Smooth muscle cell (in vitro differentiated cells): ENCODE data around the gene LRRC27. TPM values are rescaled to one million over a fixed set of nuclear protein-coding genes. Genes with fewer than 3 reads are reported as not detected.

Experiments
- DNase-seq: peaks from one replicate; lab custom pipeline; 2025; ENCODE audit not compliant: unreplicated experiment; lab: John Stamatoyannopoulos, UW
- H2AFZ ChIP-seq: fragments of 200-600 bp; sonication (generic); 2 replicates; pipeline ENCODE4 v1.6.0; 2016; ENCODE audit warnings: antibody characterized with exemption, low read depth, mild to moderate bottlenecking
- H3F3A ChIP-seq: fragments of 200-600 bp; sonication (generic); 2 replicates; pipeline ENCODE4 v1.6.0; 2017; ENCODE audit warnings: antibody characterized with exemption, low read depth
- H3K27ac ChIP-seq: fragments of 200-600 bp; sonication (generic); 2 replicates; pipeline ENCODE4 v1.5.1; 2016; ENCODE audit warnings: low read depth, mild to moderate bottlenecking
- H3K27me3 ChIP-seq: fragments of 200-600 bp; sonication (generic); 2 replicates; pipeline ENCODE4 v1.6.1; 2016; ENCODE audit warnings: low read depth, mild to moderate bottlenecking
- H3K36me3 ChIP-seq: fragments of 200-600 bp; sonication (generic); 2 replicates; pipeline ENCODE4 v1.5.1; 2016; ENCODE audit warnings: low read depth
- H3K4me1 ChIP-seq: fragments of 200-600 bp; sonication (generic); 2 replicates; pipeline ENCODE4 v1.5.1; 2016; ENCODE audit warnings: low read depth
- H3K4me2 ChIP-seq: fragments of 200-600 bp; sonication (generic); 2 replicates; pipeline ENCODE4 v1.6.0; 2016; ENCODE audit warnings: mild to moderate bottlenecking
- H3K4me3 ChIP-seq: fragments of 200-600 bp; sonication (generic); 2 replicates; pipeline ENCODE4 v1.5.1; 2016; ENCODE audit warnings: mild to moderate bottlenecking
- H3K79me2 ChIP-seq: fragments of 200-600 bp; sonication (generic); 2 replicates; pipeline ENCODE4 v1.6.0; 2016; ENCODE audit warnings: low read depth, mild to moderate bottlenecking
- H3K9ac ChIP-seq: fragments of 200-600 bp; sonication (generic); 2 replicates; pipeline ENCODE4 v1.6.0; 2016; ENCODE audit warnings: low read depth
- H3K9me3 ChIP-seq: fragments of 200-600 bp; sonication (generic); replicated peaks from 2 replicates; pipeline ENCODE4 v1.5.1; 2016; ENCODE audit warnings: low read depth
- H4K20me1 ChIP-seq: fragments of 200-600 bp; sonication (generic); 2 replicates; pipeline ENCODE4 v1.6.0; 2016; ENCODE audit warnings: low read depth
- CTCF ChIP-seq: fragments of 200-600 bp; sonication (generic); IDR thresholded peaks from 2 replicates; pipeline ENCODE4 v1.5.1; 2017; ENCODE audit warnings: borderline replicate concordance, mild to moderate bottlenecking, antibody characterized with exemption; ENCODE audit not compliant: insufficient read depth, poor library complexity, severe bottlenecking
- WGBS: methylation state at CpG from one replicate; pipeline ENCODE4 v1.1.7; 2016; ENCODE audit warnings: low lambda C conversion rate; 5-methylcytosine and 5-hydroxymethylcytosine counted together
- polyA plus RNA-seq: library from polyadenylated mRNA; unstranded; fragments of >200 nt; fragmentation: Nextera tagmentation; extraction: Ambion mirVana; gene quantifications from 2 replicates; pipeline ENCODE4 v1.2.1, GENCODE V29; 2016
- total RNA-seq: library from RNA; depleted of rRNA; stranded (reverse); fragments of >200 nt; gene quantifications from 2 replicates; pipeline ENCODE4 v1.2.3, GENCODE V29; 2014

Gene LRRC27
- total and polyA plus RNA-seq, 2 experiments from 2014 or later, result 7.6 to 11.5 TPM

DNA sequence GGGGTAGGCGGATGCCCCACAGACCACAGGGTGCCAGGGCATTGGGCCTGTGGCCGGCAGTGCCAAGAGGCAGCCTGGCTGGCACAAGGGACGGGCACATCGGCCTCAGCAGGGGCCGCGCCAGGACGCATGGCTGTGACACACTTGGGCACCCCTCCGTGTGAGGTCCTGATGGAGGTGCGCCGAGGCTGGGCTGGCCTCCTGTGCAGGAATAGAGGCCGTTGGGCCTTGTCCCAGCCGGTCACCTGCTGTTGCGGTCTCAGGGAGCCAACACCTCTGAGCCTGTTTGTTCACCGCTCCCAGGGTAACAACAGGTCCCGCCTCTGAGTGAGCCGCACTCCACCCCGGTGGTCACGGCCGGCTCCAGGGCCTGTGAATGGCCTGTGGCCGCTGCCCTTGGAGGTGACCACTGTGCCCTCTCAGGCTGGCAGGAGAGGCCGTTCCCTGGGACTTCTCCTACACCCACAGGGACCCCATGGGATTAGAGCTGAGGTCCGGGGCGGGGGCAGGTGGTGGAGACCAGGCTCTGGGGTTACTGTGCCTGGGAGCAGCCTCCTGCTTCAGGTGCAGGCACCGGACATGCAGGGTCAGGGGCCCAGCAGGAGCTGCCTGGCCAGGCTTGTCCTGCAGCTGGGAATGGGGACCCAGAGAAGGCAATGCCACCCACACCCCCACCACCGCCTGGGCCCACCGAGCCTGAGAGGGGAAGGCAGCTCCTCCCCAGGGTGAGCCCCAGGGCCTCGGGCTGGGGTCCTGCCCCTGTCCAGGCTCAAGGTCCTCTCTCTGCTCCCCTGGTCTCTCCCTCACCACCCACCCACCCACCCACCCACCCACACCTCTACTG is 77.1 kb downstream of the LRRC27 start:
- Histone ChIP-seq H3K79me2 (peaks cover 29% of the 10 kb centered on the region), H3K9me3 (no peaks in the 10 kb centered on the region), H4K20me1 (peaks cover 42% of the 10 kb centered on the region), H2AFZ (no peak overlapping the region), H3K9ac (no peak overlapping the region), H3K36me3 (no peaks in the 10 kb centered on the region), H3K4me1 (peaks cover 27% of the 10 kb centered on the region), H3K4me2 (peak overlapping the region; percentile 72), H3K27me3 (no peaks in the 10 kb centered on the region), H3K27ac (peak overlapping the region; percentile 67), H3F3A (peaks cover 11% of the 10 kb centered on the region), H3K4me3 (no peak overlapping the region)
- 87% methylated on average over 21 of the region's 27 CpGs for WGBS
- TF ChIP-seq CTCF, result no peak
- no peak for DNase-seq

GRCh38 chr10:132409667-132410028 is 77.7 kb downstream of the LRRC27 start:
- Histone ChIP-seq H2AFZ (no peak overlapping the region), H3K4me2 (no peak overlapping the region), H3K9ac (no peak overlapping the region), H4K20me1 (peaks cover 42% of the 10 kb centered on the region), H3K27ac (no peak overlapping the region), H3K4me1 (peaks cover 30% of the 10 kb centered on the region), H3F3A (peaks cover 11% of the 10 kb centered on the region), H3K79me2 (peaks cover 31% of the 10 kb centered on the region), H3K4me3 (no peak overlapping the region), H3K27me3 (no peaks in the 10 kb centered on the region), H3K9me3 (no peaks in the 10 kb centered on the region), H3K36me3 (no peaks in the 10 kb centered on the region)
- DNase-seq, result no peak
- 91% methylated on average over 4 of the region's 4 CpGs for WGBS
- TF ChIP-seq CTCF, result no peak

- peaks cover 42% of the 10 kb centered on the region for H4K20me1 ChIP-seq
- no peaks in the 10 kb centered on the region for H3K9me3 ChIP-seq
- peaks cover 29% of the 10 kb centered on the region for H3K79me2 ChIP-seq
- H3K9ac ChIP-seq, result no peak overlapping the region
- peaks cover 11% of the 10 kb centered on the region for H3F3A ChIP-seq
- WGBS, result 98% methylated on average over 16 of the region's 28 CpGs
- TF ChIP-seq CTCF, result no peak
- no peak overlapping the region for H3K4me3 ChIP-seq
- no peak overlapping the region for H3K27ac ChIP-seq
- no peaks in the 10 kb centered on the region for H3K36me3 ChIP-seq
- peaks cover 30% of the 10 kb centered on the region for H3K4me1 ChIP-seq
- no peak overlapping the region for H2AFZ ChIP-seq
- H3K4me2 ChIP-seq, result no peak overlapping the region
- no peak for DNase-seq
- H3K27me3 ChIP-seq, result no peaks in the 10 kb centered on the region
Measured at GRCh38 chr10:132410056-132410778, 78.2 kb downstream of the LRRC27 start.
